IMR-90 (cell line): ENCODE results near the gene NBPF4. TPM values are rescaled to one million over a fixed set of nuclear protein-coding genes. Genes with fewer than 3 reads are reported as not detected.
"Not testable (repeated sequence)": the region's sequence is repeated elsewhere in the genome, so short reads cannot be mapped to it uniquely, and the experiment has no call there.

Source experiments
- ATAC-seq: fragments of 200-7000 bp; cut with Tn5 transposase; 2 replicates; pipeline ENCODE4 v1.9.1; 2020; ENCODE audit warnings: low read depth, mild to moderate bottlenecking, moderate library complexity
- BruUV-seq: library from RNA; stranded (reverse); fragments of 400-500 nt; replicated peaks from 2 replicates; lab custom pipeline; 2021; lab: Mats Ljungman, UMichigan
- CTCF ChIA-PET: fragments of 300-600 bp; formaldehyde crosslinking; extraction: SDS; loops from one replicate; lab custom pipeline; 2021; ENCODE audit warnings: antibody characterized with exemption; lab: Yijun Ruan, JAX
- POLR2A ChIA-PET: fragments of 300-600 bp; sonication (Branson Sonifier 250); formaldehyde crosslinking; loops from one replicate; lab custom pipeline; 2022; ENCODE audit warnings: antibody characterized with exemption; ENCODE audit not compliant: unreplicated experiment; lab: Charles Lee
- DNase-seq: peaks from one replicate; pipeline ENCODE4 v3.0.0; 2013
- H2AFZ ChIP-seq: replicated peaks from 2 replicates; pipeline ENCODE3; 2013; ENCODE audit warnings: low read length, mild to moderate bottlenecking; ENCODE audit not compliant: poor library complexity
- H2AK5ac ChIP-seq: 2 replicates; pipeline ENCODE4 v1.6.1; 2013; ENCODE audit warnings: low read depth, low read length, inconsistent platforms
- H2AK9ac ChIP-seq: replicated peaks from 2 replicates; pipeline ENCODE3; 2013; ENCODE audit warnings: mild to moderate bottlenecking, low read depth, low read length, moderate library complexity; ENCODE audit not compliant: poor library complexity
- H2BK120ac ChIP-seq: 2 replicates; pipeline ENCODE4 v1.6.1; 2013; ENCODE audit warnings: low read depth, low read length, inconsistent platforms
- H2BK15ac ChIP-seq: 3 replicates; pipeline ENCODE4 v1.6.1; 2013; ENCODE audit warnings: low read depth, low read length, inconsistent platforms
- H2BK20ac ChIP-seq: 2 replicates; pipeline ENCODE4 v1.6.1; 2013; ENCODE audit warnings: low read depth, mild to moderate bottlenecking, inconsistent platforms, low read length, moderate library complexity
- H2BK5ac ChIP-seq: 2 replicates; pipeline ENCODE4 v1.6.1; 2013; ENCODE audit warnings: mild to moderate bottlenecking, low read depth, low read length, inconsistent platforms; ENCODE audit not compliant: poor library complexity, severe bottlenecking
- H3K14ac ChIP-seq: replicated peaks from 2 replicates; pipeline ENCODE4 v1.6.1; 2013; ENCODE audit warnings: low read depth, low read length, inconsistent platforms
- H3K18ac ChIP-seq: 2 replicates; pipeline ENCODE4 v1.6.1; 2013; ENCODE audit warnings: low read depth, low read length, control low read depth
- H3K23ac ChIP-seq: 2 replicates; pipeline ENCODE4 v1.6.1; 2013; ENCODE audit warnings: low read depth, low read length, inconsistent platforms
- H3K27ac ChIP-seq: 2 replicates; pipeline ENCODE4 v1.5.1; 2013; ENCODE audit warnings: mild to moderate bottlenecking, control low read depth, low read length; ENCODE audit not compliant: insufficient read depth
- H3K27me3 ChIP-seq: 2 replicates; pipeline ENCODE4 v1.6.1; 2013; ENCODE audit warnings: low read length; ENCODE audit not compliant: control insufficient read depth, insufficient read depth
- H3K36me3 ChIP-seq: 2 replicates; pipeline ENCODE4 v1.6.1; 2013; ENCODE audit warnings: low read length, mixed read lengths; ENCODE audit not compliant: control insufficient read depth, insufficient read depth
- H3K4ac ChIP-seq: 2 replicates; pipeline ENCODE4 v1.6.1; 2013; ENCODE audit warnings: low read depth, low read length, inconsistent platforms
- H3K4me1 ChIP-seq: 2 replicates; pipeline ENCODE4 v1.6.1; 2013; ENCODE audit warnings: low read length, mixed read lengths; ENCODE audit not compliant: control insufficient read depth, insufficient read depth
- H3K4me2 ChIP-seq: 2 replicates; pipeline ENCODE4 v1.6.1; 2013; ENCODE audit warnings: low read depth, mild to moderate bottlenecking, control low read depth, low read length, moderate library complexity
- H3K4me3 ChIP-seq: 2 replicates; pipeline ENCODE4 v1.5.1; 2013; ENCODE audit warnings: low read depth, mild to moderate bottlenecking, control low read depth, low read length, moderate library complexity; ENCODE audit not compliant: insufficient read depth
- H3K56ac ChIP-seq: 2 replicates; pipeline ENCODE4 v1.6.1; 2013; ENCODE audit warnings: low read length, inconsistent platforms; ENCODE audit not compliant: insufficient read depth; ENCODE audit errors: extremely low read depth
- H3K79me1 ChIP-seq, 2 experiments: 2 replicates each; pipeline ENCODE4 v1.6.1; 2013; ENCODE audit warnings: low read length in 2 of 2, inconsistent platforms in 1 of 2, low read depth in 1 of 2
- H3K9ac ChIP-seq: 2 replicates; pipeline ENCODE4 v1.6.1; 2013; ENCODE audit warnings: low read depth, low read length, control low read depth
- H3K9me1 ChIP-seq: 2 replicates; pipeline ENCODE4 v1.6.1; 2013; ENCODE audit warnings: low read length, inconsistent platforms; ENCODE audit not compliant: insufficient read depth
- H3K9me3 ChIP-seq: 2 replicates; pipeline ENCODE4 v1.6.1; 2013; ENCODE audit warnings: low read length; ENCODE audit not compliant: control insufficient read depth, insufficient read depth
- H4K20me1 ChIP-seq: 2 replicates; pipeline ENCODE4 v1.6.1; 2013; ENCODE audit warnings: low read length, inconsistent platforms; ENCODE audit not compliant: insufficient read depth
- H4K5ac ChIP-seq: 2 replicates; pipeline ENCODE4 v1.6.1; 2013; ENCODE audit warnings: mild to moderate bottlenecking, low read depth, low read length, control low read depth
- H4K8ac ChIP-seq, 2 experiments: 2 replicates each; pipeline ENCODE4 v1.6.1; 2013; ENCODE audit warnings: low read depth in 2 of 2, low read length in 2 of 2, control low read depth in 1 of 2, inconsistent platforms in 1 of 2
- H4K91ac ChIP-seq: 2 replicates; pipeline ENCODE4 v1.6.1; 2013; ENCODE audit warnings: low read depth, low read length, inconsistent platforms; ENCODE audit not compliant: insufficient read depth
- WGBS, 2 experiments: methylation state at CpG; one replicate each; pipeline versions ENCODE4 v1.1.5 to v1.1.7; 2013; ENCODE audit warnings: missing lambda C conversion rate in 2 of 2; ENCODE audit not compliant: insufficient read length in 1 of 2; ENCODE audit errors: extremely low coverage in 2 of 2; 5-methylcytosine and 5-hydroxymethylcytosine counted together
- dilution Hi-C: fragments of 300-500 bp; cut with HindIII; formaldehyde crosslinking; loops from one replicate; pipeline ENCODE4 v1.14.3; 2018; ENCODE audit warnings: low sequenced_read_pairs; ENCODE audit not compliant: unreplicated experiment
- in situ Hi-C: fragments of 300-500 bp; cut with MboI; formaldehyde crosslinking; loops from 3 replicates; pipeline ENCODE4 v1.14.3; 2019; ENCODE audit warnings: low sequenced_read_pairs, inconsistent platforms, mixed read lengths
- intact Hi-C: fragments of 100-400 bp; cut with micrococcal nuclease; formaldehyde crosslinking; loops from 2 replicates; pipeline ENCODE4 v1.10.0; 2022
- polyA plus RNA-seq, 3 experiments: library from polyadenylated mRNA; depleted of rRNA; stranded (reverse); fragments of >200 nt; gene quantifications; 2 replicates each; pipeline ENCODE4 v1.2.3, GENCODE V29; 2012; ENCODE audit warnings: low replicate concordance in 1 of 3
- total RNA-seq: library from RNA; depleted of rRNA; stranded (reverse); fragments of >200 nt; gene quantifications from 2 replicates; pipeline ENCODE4 v1.2.3, GENCODE V29; 2012

The NBPF4 gene
- total and polyA plus RNA-seq, 2 of the 4 experiments (the other 2 are of a cell fraction): not detected

DNA sequence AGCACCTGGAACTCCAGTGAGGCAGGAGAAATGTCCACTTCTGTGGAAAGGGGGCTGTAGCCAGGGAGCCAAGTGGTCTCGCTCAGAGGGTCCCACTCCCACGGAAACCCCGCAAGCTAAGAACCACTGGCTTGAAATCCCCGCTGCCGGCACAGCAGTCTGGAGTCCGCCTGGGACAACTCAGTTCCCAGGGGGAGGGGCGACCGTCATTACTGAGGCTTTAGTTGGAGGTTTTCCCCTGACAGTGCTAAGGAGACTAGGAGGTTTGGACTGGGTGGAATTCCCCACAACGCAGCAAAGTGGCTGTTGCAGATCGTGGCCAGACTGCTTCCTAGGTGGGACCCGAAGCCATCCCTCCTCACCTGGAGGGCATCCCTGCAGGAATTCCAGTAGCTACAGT, 18.1 kb upstream of the NBPF4 start:
- CTCF ChIA-PET: not testable (repeated sequence)

DNA sequence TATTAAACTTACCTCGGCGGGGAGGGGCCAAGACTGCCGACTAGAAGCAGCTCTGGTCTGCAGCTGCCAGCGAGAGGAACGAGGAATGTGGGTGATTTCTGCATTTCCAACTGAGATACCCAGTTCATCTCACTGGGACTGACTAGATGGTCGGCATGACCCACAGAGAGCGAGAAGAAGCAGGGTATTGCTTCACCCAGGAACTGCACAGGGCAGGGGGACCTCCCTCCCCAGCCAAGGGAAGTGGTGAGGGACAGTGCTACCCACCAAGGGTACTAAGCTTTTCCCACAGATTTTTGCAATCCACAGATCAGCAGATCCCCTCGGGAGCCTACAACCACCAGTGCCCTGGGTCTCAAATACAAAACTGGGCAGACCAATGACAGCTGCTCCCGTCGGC, 17.6 kb upstream of the NBPF4 start:
- H3K14ac ChIP-seq, DNase-seq, H3K9me3 ChIP-seq, H3K9me1 ChIP-seq, CTCF ChIA-PET, H3K18ac ChIP-seq, H3K9ac ChIP-seq, H3K79me1 ChIP-seq, H4K91ac ChIP-seq, H2BK20ac ChIP-seq, H3K27ac ChIP-seq, H4K5ac ChIP-seq, in situ Hi-C loops, H3K4me1 ChIP-seq, H2AFZ ChIP-seq, H3K23ac ChIP-seq, intact Hi-C loops, POLR2A ChIA-PET, H3K4ac ChIP-seq, H3K56ac ChIP-seq, dilution Hi-C loops, H3K27me3 ChIP-seq, H3K36me3 ChIP-seq, H2AK5ac ChIP-seq, H4K8ac ChIP-seq, H2AK9ac ChIP-seq, H2BK5ac ChIP-seq, H3K4me2 ChIP-seq, H2BK15ac ChIP-seq, H3K4me3 ChIP-seq, ATAC-seq, H2BK120ac ChIP-seq, BruUV-seq, H4K20me1 ChIP-seq: not testable (repeated sequence)
- no CpG with 5 or more reads among the region's 10 CpGs for WGBS, 2 experiments

More for the DNA sequence above, 18.1 kb upstream of the NBPF4 start:
- in situ Hi-C loops, dilution Hi-C loops, H3K9me1 ChIP-seq, H4K20me1 ChIP-seq, H3K27me3 ChIP-seq, POLR2A ChIA-PET, H4K5ac ChIP-seq, ATAC-seq, H4K8ac ChIP-seq, H3K23ac ChIP-seq, H2AFZ ChIP-seq, H2AK9ac ChIP-seq, BruUV-seq, H3K4me2 ChIP-seq, H3K56ac ChIP-seq, H2BK15ac ChIP-seq, DNase-seq, H3K4me1 ChIP-seq, H2BK120ac ChIP-seq, H2BK5ac ChIP-seq, H3K14ac ChIP-seq, H3K36me3 ChIP-seq, H3K9me3 ChIP-seq, H4K91ac ChIP-seq, H2AK5ac ChIP-seq, H3K27ac ChIP-seq, intact Hi-C loops, H3K18ac ChIP-seq, H3K79me1 ChIP-seq, H3K9ac ChIP-seq, H3K4ac ChIP-seq, H3K4me3 ChIP-seq, H2BK20ac ChIP-seq: not testable (repeated sequence)
- whole genome bisulfite sequencing, 2 experiments: no CpG with 5 or more reads among the region's 11 CpGs
